Activated naive CD4-positive, alpha-beta T cell treated with Interleukin-2 at 50 U/mL for 16 hours (primary cell): ENCODE measurements around the gene PLCB1.
"Not testable (repeated sequence)": the region's sequence is repeated elsewhere in the genome, so short reads cannot be mapped to it uniquely, and the experiment has no call there.

Experiments
- DNase-seq: peaks from one replicate; pipeline ENCODE4 v3.0.0-alpha.2; 2020

The PLCB1 gene

DNA sequence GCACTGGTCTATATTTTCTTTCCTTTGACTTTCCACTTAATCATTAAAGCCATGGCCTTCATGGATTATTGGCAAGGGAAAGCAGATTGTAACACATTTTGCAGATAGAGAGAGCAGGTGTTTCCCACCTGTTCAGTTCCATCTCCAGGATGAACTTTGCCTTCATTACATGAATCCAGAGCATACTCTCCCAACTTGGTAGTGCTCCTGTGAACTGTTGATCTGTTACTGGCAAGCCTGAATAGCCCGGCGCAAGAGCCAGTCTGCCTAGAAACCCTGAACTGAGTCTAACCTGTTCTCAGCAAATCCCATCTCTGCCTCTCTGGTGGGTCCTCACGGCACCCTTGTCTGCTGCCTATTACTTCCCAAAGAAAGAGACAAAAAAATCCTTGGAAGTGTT, 210.3 kb downstream of the PLCB1 start:
- DNase-seq = no peak

GRCh38 chr20:8344106-8344505, 212.0 kb downstream of the PLCB1 start:
- no peak for DNase-seq

GRCh38 chr20:8344631-8345030, 212.6 kb downstream of the PLCB1 start:
- no peak for DNase-seq

GRCh38 chr20:8346700-8347270, 214.7 kb downstream of the PLCB1 start:
- no peak for DNase-seq

GRCh38 chr20:8350225-8350624, 218.2 kb downstream of the PLCB1 start:
- not testable (repeated sequence) for DNase-seq

GRCh38 chr20:8352486-8352885, 220.4 kb downstream of the PLCB1 start:
- no peak for DNase-seq

GRCh38 chr20:8353512-8353911, 221.4 kb downstream of the PLCB1 start:
- DNase-seq = no peak

DNA sequence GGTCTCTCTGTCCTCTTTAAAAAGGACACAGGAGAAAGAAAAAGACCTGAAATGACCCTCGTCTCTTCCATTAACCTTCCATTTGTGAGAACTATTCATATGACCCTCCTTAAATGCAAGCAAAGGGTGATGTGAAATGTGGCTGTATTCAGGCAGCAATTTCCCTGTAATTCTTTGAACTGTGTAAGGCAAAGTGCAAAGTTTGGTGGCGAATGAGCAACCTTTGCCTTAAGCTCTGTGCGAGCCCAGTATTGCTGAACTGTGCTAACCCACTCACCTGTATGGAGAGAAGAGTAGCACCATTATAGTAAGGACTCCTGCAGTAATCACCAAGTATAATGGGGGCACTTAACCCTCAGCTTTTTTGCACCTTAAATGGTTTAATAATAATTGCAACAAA, 223.4 kb downstream of the PLCB1 start:
- no peak for DNase-seq

- DNase-seq = no peak
These were observed 224.7 kb downstream of the PLCB1 start for GRCh38 chr20:8356806-8357205.

GRCh38 chr20:8357703-8358102, 225.6 kb downstream of the PLCB1 start:
- no peak for DNase-seq

GRCh38 chr20:8360035-8360434, 228.0 kb downstream of the PLCB1 start:
- DNase-seq = no peak

DNA sequence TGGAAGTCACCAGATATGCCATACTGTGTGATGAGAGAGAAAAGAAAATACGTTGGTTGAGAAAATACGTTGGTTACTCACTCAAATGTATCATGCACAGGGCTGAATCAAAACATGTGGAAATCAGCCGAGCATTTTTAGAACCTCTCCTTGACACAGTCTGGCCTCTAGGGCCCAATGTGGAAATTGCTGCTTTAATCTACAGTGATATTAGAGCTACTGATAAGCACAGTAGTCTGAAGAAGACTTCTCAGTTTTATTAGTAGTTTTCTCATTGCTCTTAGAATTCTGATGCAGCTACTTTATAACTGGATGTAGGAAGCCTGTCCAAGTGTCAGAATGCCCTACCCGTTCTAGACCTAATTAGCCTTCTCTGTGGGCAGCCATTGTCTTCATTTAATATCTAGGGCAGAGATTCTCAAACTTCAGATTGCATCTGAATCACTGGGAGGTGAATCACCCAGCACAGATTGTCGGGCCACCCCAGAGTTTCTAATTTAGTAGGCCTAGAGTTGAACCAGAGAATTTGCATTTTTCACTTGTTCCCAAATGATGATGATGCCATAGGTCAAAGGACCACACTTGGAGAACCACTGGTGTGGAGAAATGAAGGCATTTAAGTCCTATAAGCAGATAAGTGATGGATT, 229.1 kb downstream of the PLCB1 start:
- peak; percentile 12 for DNase-seq

GRCh38 chr20:8361779-8362178, 229.7 kb downstream of the PLCB1 start:
- no peak for DNase-seq

GRCh38 chr20:8362457-8362856, 230.4 kb downstream of the PLCB1 start:
- DNase-seq = no peak

GRCh38 chr20:8363970-8364733, 232.1 kb downstream of the PLCB1 start:
- no peak for DNase-seq

DNA sequence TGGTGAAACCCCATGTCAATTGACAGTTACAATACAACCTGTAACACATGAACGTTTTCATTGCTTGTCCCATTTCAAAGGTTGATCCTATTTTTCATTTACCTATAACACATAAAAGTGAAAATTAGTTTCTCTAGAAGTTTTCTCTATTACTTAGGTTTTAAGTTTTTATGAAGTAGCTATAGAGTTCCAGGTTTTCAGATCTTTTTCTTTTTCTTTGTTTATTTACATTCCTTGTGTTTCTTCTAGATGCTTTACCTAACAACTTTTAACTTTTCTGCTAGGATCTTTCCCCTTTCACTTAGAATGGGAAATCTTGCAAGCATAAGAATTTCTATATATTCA, 232.6 kb downstream of the PLCB1 start:
- DNase-seq = no peak

- no peak for DNase-seq
These were observed 233.6 kb downstream of the PLCB1 start for GRCh38 chr20:8365634-8366033.

GRCh38 chr20:8366303-8366923, 234.3 kb downstream of the PLCB1 start:
- no peak for DNase-seq

- no peak for DNase-seq
These were observed 235.6 kb downstream of the PLCB1 start for GRCh38 chr20:8367689-8368088.

- DNase-seq = no peak
These were observed 236.6 kb downstream of the PLCB1 start for GRCh38 chr20:8368670-8369069.

DNA sequence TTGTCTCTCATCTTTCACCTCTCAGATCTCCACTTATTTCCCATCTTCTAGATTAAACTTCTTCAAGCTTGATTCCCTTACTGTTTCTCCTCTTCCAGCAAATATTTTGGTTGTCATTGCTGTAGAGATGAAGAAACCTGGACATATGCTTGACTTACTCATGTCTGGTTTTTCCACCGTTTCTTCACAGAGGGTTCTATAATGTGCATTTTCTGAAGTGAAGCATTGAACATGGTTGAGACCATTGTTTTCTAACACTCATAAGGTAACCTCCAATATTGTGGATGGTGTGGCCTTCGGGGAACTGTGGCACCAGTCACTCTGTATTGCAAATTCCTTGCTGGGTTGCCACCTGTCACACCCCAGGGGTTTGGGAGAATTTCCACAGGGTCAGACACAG, 237.2 kb downstream of the PLCB1 start:
- DNase-seq = no peak

DNA sequence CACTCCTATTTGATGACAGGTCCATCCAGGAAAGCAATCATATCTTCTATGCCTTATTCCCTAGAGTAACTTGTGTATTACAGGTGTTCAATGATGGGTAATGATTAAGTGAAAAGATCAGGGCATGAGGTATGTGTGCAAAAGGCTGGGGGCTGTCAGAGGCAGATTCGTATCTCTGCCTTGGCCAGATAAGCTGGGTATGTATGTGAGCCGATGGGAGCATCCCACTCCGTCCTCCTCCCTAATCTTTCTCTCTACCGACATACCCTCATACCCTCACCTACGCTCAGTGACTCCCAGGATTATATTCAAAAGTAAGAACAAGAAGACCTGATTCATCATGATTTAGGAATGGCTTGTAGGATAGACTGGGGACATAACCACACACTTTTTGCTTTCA, 238.7 kb downstream of the PLCB1 start:
- no peak for DNase-seq

- no peak for DNase-seq
These were observed 240.8 kb downstream of the PLCB1 start for GRCh38 chr20:8372824-8373380.

GRCh38 chr20:8373579-8373978, 241.5 kb downstream of the PLCB1 start:
- DNase-seq = no peak
